ENCODE results near the gene PCK2. TPM values are rescaled to one million over a fixed set of nuclear protein-coding genes. Genes with fewer than 3 reads are reported as not detected.
A peak's percentile ranks its signal among the peaks of the same experiment; 100 is the strongest.

PCK2 gene
- total RNA-seq, 1 experiment from 2014 or later: 16.8 TPM

- peak overlapping the region; percentile 65 for H3K4me3 ChIP-seq (ENCODE audit: low read depth, low read length, poor library complexity, severe bottlenecking)
- TF ChIP-seq EZH2 (IDR thresholded peaks at IDR 0.05; ENCODE audit: borderline replicate concordance, low read depth, low read length, poor library complexity, severe bottlenecking): no peak
- TF ChIP-seq CTCF (conservative IDR thresholded peaks at IDR 0.05; ENCODE audit: low read depth, low read length): no peak
- peak overlapping the region; percentile 69 for H3K27ac ChIP-seq (ENCODE audit: low read depth, low read length, poor library complexity, severe bottlenecking)
- peaks cover 11% of the 10 kb centered on the region for H3K27me3 ChIP-seq (replicated peaks; ENCODE audit: insufficient read depth, low read depth, low read length, poor library complexity)
- BruUV-seq (replicated peaks): no TSS peak
- intact Hi-C loops (cut with micrococcal nuclease; ENCODE audit: unreplicated experiment): no loop called here
- DNase-seq (ENCODE audit: low spot score): no peak
- POLR2A ChIA-PET (ENCODE audit: low non-redundant PET): interaction anchor here (0.6 kb wide), 1 partner anchor 1062 kb away, joined by 3 read pairs; no protein-coding TSS in a partner anchor
- peaks cover 5% of the 10 kb centered on the region for H3K4me1 ChIP-seq (ENCODE audit: insufficient read depth, low read length, poor library complexity, severe bottlenecking)
- H3K36me3 ChIP-seq (ENCODE audit: insufficient read depth, low read length, poor library complexity, severe bottlenecking): no peaks in the 10 kb centered on the region
- H3K9me3 ChIP-seq (ENCODE audit: low read depth, low read length, poor library complexity, severe bottlenecking): no peaks in the 10 kb centered on the region
- CTCF ChIA-PET: no interaction called here
Observed at GRCh38 chr14:24051176-24051788, 42.8 kb upstream of the PCK2 start.

- Histone ChIP-seq H3K9me3 (ENCODE audit: low read depth, low read length, poor library complexity, severe bottlenecking) (no peaks in the 10 kb centered on the region), H3K4me1 (ENCODE audit: insufficient read depth, low read length, poor library complexity, severe bottlenecking) (peaks cover 5% of the 10 kb centered on the region), H3K27ac (ENCODE audit: low read depth, low read length, poor library complexity, severe bottlenecking) (peak within 1 kb of the TSS; percentile 69), H3K4me3 (ENCODE audit: low read depth, low read length, poor library complexity, severe bottlenecking) (peak within 1 kb of the TSS; percentile 65), H3K36me3 (ENCODE audit: insufficient read depth, low read length, poor library complexity, severe bottlenecking) (no peaks in the 10 kb centered on the region), H3K27me3 (replicated peaks; ENCODE audit: insufficient read depth, low read depth, low read length, poor library complexity) (peaks cover 11% of the 10 kb centered on the region)
- TF ChIP-seq CTCF (conservative IDR thresholded peaks at IDR 0.05; ENCODE audit: low read depth, low read length): no peak
- TF ChIP-seq EZH2 (IDR thresholded peaks at IDR 0.05; ENCODE audit: borderline replicate concordance, low read depth, low read length, poor library complexity, severe bottlenecking): no peak
- ChIA-PET CTCF (no interaction called here), POLR2A (ENCODE audit: low non-redundant PET) (interaction anchor here (0.6 kb wide), 1 partner anchor 1061 kb away, joined by 3 read pairs; no protein-coding TSS in a partner anchor)
- intact Hi-C loops (cut with micrococcal nuclease; ENCODE audit: unreplicated experiment): no loop called here
- BruUV-seq (replicated peaks): no TSS peak
- DNase-seq (ENCODE audit: low spot score): peak; percentile 68
Observed at GRCh38 chr14:24051789-24052655, 42.1 kb upstream of the PCK2 start, which contains the start of gene CARMIL3. Gene CARMIL3 (plus strand): TSS chr14:24052009. CDS start chr14:24052154, 145 bp downstream.

GRCh38 chr14:24052656-24053547 is 41.2 kb upstream of the PCK2 start:
- no peak overlapping the region for H3K27ac ChIP-seq (ENCODE audit: low read depth, low read length, poor library complexity, severe bottlenecking)
- peak overlapping the region; percentile 65 for H3K4me3 ChIP-seq (ENCODE audit: low read depth, low read length, poor library complexity, severe bottlenecking)
- ChIA-PET POLR2A (ENCODE audit: low non-redundant PET) (no interaction called here), CTCF (no interaction called here)
- DNase-seq (ENCODE audit: low spot score): no peak
- no peaks in the 10 kb centered on the region for H3K36me3 ChIP-seq (ENCODE audit: insufficient read depth, low read length, poor library complexity, severe bottlenecking)
- H3K4me1 ChIP-seq (ENCODE audit: insufficient read depth, low read length, poor library complexity, severe bottlenecking): peaks cover 5% of the 10 kb centered on the region
- BruUV-seq (replicated peaks): no TSS peak
- no peaks in the 10 kb centered on the region for H3K9me3 ChIP-seq (ENCODE audit: low read depth, low read length, poor library complexity, severe bottlenecking)
- TF ChIP-seq CTCF (conservative IDR thresholded peaks at IDR 0.05; ENCODE audit: low read depth, low read length) (no peak), EZH2 (IDR thresholded peaks at IDR 0.05; ENCODE audit: borderline replicate concordance, low read depth, low read length, poor library complexity, severe bottlenecking) (no peak)
- peaks cover 11% of the 10 kb centered on the region for H3K27me3 ChIP-seq (replicated peaks; ENCODE audit: insufficient read depth, low read depth, low read length, poor library complexity)
- intact Hi-C loops (cut with micrococcal nuclease; ENCODE audit: unreplicated experiment): no loop called here

All from A673 (cell line).